HCT116 (cell line): ENCODE results near the gene RNF169. TPM values are rescaled to one million over a fixed set of nuclear protein-coding genes. Genes with fewer than 3 reads are reported as not detected.

Experiments
- ATAC-seq: fragments of 200-7000 bp; cut with Tn5 transposase; 2 replicates; pipeline ENCODE4 v1.9.1; 2020; ENCODE audit warnings: mild to moderate bottlenecking, moderate library complexity
- BruUV-seq: library from RNA; stranded (reverse); fragments of 400-500 nt; replicated peaks from 2 replicates; lab custom pipeline; 2021; lab: Mats Ljungman, UMichigan
- CTCF ChIA-PET: fragments of 300-600 bp; sonication (Branson Sonifier 250); formaldehyde crosslinking; loops from one replicate; lab custom pipeline; 2021; ENCODE audit warnings: antibody characterized with exemption; lab: Charles Lee
- POLR2A ChIA-PET: fragments of 300-600, 350-600 bp; sonication (Branson Sonifier 250); formaldehyde crosslinking; loops from one replicate; lab custom pipeline; 2021; ENCODE audit warnings: antibody characterized with exemption; lab: Charles Lee
- RAD21 ChIA-PET, 2 experiments: fragments of 300-600 bp; sonication (Branson Sonifier 250); formaldehyde crosslinking; loops; one replicate each; lab custom pipeline; 2023; ENCODE audit warnings: low total read pairs in 2 of 2; ENCODE audit not compliant: uncharacterized antibody in 2 of 2, unreplicated experiment in 2 of 2, low non-redundant PET in 1 of 2; lab: Charles Lee
- DNase-seq: peaks from one replicate; pipeline ENCODE4 v3.0.0-alpha.2; 2010; ENCODE audit warnings: low read depth, low spot score
- H2AFZ ChIP-seq: fragments of 200-600 bp; shearing (Covaris generic), sonication (generic); 2 replicates; pipeline ENCODE4 v1.6.1; 2017; ENCODE audit warnings: low read depth, mixed run types, mixed read lengths, antibody characterized with exemption, low read length; ENCODE audit not compliant: poor library complexity, severe bottlenecking
- H3K27ac ChIP-seq: 2 replicates; pipeline ENCODE4 v1.5.1; 2012; ENCODE audit warnings: low read depth, low read length
- H3K27me3 ChIP-seq: fragments of 200-600 bp; sonication (generic); 2 replicates; pipeline ENCODE4 v1.6.1; 2016; ENCODE audit warnings: mixed run types, low read length, mixed read lengths; ENCODE audit not compliant: insufficient read depth
- H3K36me3 ChIP-seq, 2 experiments: fragments of 200-500 bp in 1 of 2; fragments of 200-600 bp in 1 of 2; sonication (Bioruptor generic) in 1 of 2; sonication (generic) in 1 of 2; 2 replicates each; pipeline versions ENCODE4 v1.5.1 to v1.6.1; 2014 to 2016; ENCODE audit warnings: low read length in 2 of 2, inconsistent platforms in 1 of 2, mixed read lengths in 1 of 2, mixed run types in 1 of 2; ENCODE audit not compliant: insufficient read depth in 2 of 2, control insufficient read depth in 1 of 2
- H3K4me1 ChIP-seq, 2 experiments: fragments of 200-600 bp in 1 of 2; sonication (generic) in 1 of 2; 2 replicates each; pipeline versions ENCODE4 v1.5.1 to v1.6.1; 2012 to 2017; ENCODE audit warnings: low read length in 2 of 2, inconsistent platforms in 1 of 2, mild to moderate bottlenecking in 1 of 2, mixed read lengths in 1 of 2, mixed run types in 1 of 2, moderate library complexity in 1 of 2; ENCODE audit not compliant: insufficient read depth in 2 of 2, control insufficient read depth in 1 of 2
- H3K4me2 ChIP-seq: fragments of 200-600 bp; sonication (generic); 2 replicates; pipeline ENCODE4 v1.6.1; 2017; ENCODE audit warnings: mixed run types, low read length, mixed read lengths
- H3K4me3 ChIP-seq, 2 experiments: fragments of 200-600 bp in 1 of 2; sonication (generic) in 1 of 2; replicated peaks in 1 of 2; 2 replicates each; pipeline ENCODE4 v1.5.1; 2011 to 2016; ENCODE audit warnings: low read length in 2 of 2, control low read depth in 1 of 2, low read depth in 1 of 2, mild to moderate bottlenecking in 1 of 2, mixed read lengths in 1 of 2, mixed run types in 1 of 2
- H3K79me2 ChIP-seq: fragments of 200-600 bp; sonication (generic); 2 replicates; pipeline ENCODE4 v1.6.1; 2017; ENCODE audit warnings: mild to moderate bottlenecking, mixed run types, low read length, moderate library complexity, mixed read lengths; ENCODE audit not compliant: insufficient read depth
- H3K9ac ChIP-seq: fragments of 200-600 bp; sonication (generic); 2 replicates; pipeline ENCODE4 v1.6.1; 2016; ENCODE audit warnings: low read length, mixed read lengths
- H3K9me2 ChIP-seq: fragments of 200-600 bp; sonication (generic), shearing (Covaris generic); 2 replicates; pipeline ENCODE4 v1.6.1; 2017; ENCODE audit warnings: mixed run types, mild to moderate bottlenecking, moderate library complexity; ENCODE audit not compliant: insufficient read depth
- H3K9me3 ChIP-seq, 2 experiments: fragments of 200-500 bp in 1 of 2; fragments of 200-600 bp in 1 of 2; sonication (Bioruptor generic) in 1 of 2; sonication (generic) in 1 of 2; 2 replicates each; pipeline ENCODE4 v1.6.1; 2014 to 2017; ENCODE audit warnings: low read length in 2 of 2, mixed read lengths in 2 of 2, inconsistent platforms in 1 of 2, low read depth in 1 of 2, mild to moderate bottlenecking in 1 of 2, mixed run types in 1 of 2, moderate library complexity in 1 of 2; ENCODE audit not compliant: control insufficient read depth in 1 of 2, insufficient read depth in 1 of 2
- H4K20me1 ChIP-seq: fragments of 200-600 bp; sonication (generic), shearing (Covaris generic); 2 replicates; pipeline ENCODE4 v1.6.1; 2017; ENCODE audit warnings: mixed run types, mild to moderate bottlenecking, moderate library complexity; ENCODE audit not compliant: insufficient read depth
- ELF1 ChIP-seq: IDR thresholded peaks from 2 replicates; pipeline ENCODE4 v1.6.1; 2012; ENCODE audit warnings: low read depth, borderline replicate concordance
- POLR2AphosphoS5 ChIP-seq: IDR thresholded peaks from 2 replicates; pipeline ENCODE4 v1.6.1; 2011; ENCODE audit warnings: mild to moderate bottlenecking, low read depth, low read length, moderate library complexity
- RAD21 ChIP-seq: IDR thresholded peaks from 2 replicates; pipeline ENCODE4 v1.6.1; 2012; ENCODE audit warnings: low read depth, mild to moderate bottlenecking
- SIN3A ChIP-seq: IDR thresholded peaks from 2 replicates; pipeline ENCODE4 v1.6.1; 2012; ENCODE audit warnings: low read depth
- SP1 ChIP-seq: IDR thresholded peaks from 2 replicates; pipeline ENCODE4 v1.6.1; 2012; ENCODE audit warnings: low read depth
- SRF ChIP-seq: IDR thresholded peaks from 2 replicates; pipeline ENCODE4 v1.6.1; 2012; ENCODE audit warnings: low read depth
- ZFX ChIP-seq: fragments of 450-650 bp; IDR thresholded peaks from 2 replicates; pipeline ENCODE4 v1.6.1; 2017
- intact Hi-C: fragments of 100-400 bp; cut with micrococcal nuclease; formaldehyde crosslinking; loops from 2 replicates; pipeline ENCODE4 v1.10.0; 2022
- total RNA-seq: library from RNA; stranded (reverse); gene quantifications from one replicate; pipeline ENCODE4 v1.2.1, GENCODE V29; 2021; ENCODE audit not compliant: unreplicated experiment
- TF ChIP-seq, protein P1 (sequence below), 3 experiments: fragments of 200-600 bp in 1 of 3; sonication (generic) in 1 of 3; IDR thresholded peaks in 2 of 3; conservative IDR thresholded peaks in 1 of 3; 2 replicates each; pipeline ENCODE4 v1.5.1; 2012 to 2017; ENCODE audit warnings: low read depth in 2 of 3, low read length in 2 of 3, antibody characterized with exemption in 1 of 3, borderline replicate concordance in 1 of 3, control low read depth in 1 of 3, mild to moderate bottlenecking in 1 of 3, mixed read lengths in 1 of 3, mixed run types in 1 of 3, moderate library complexity in 1 of 3; ENCODE audit not compliant: insufficient read depth in 1 of 3
- TF ChIP-seq, protein P2 (sequence below): IDR thresholded peaks from 2 replicates; pipeline ENCODE4 v1.6.1; 2011; ENCODE audit warnings: mild to moderate bottlenecking, low read length, moderate library complexity; ENCODE audit not compliant: insufficient replicate concordance; ENCODE audit errors: extremely low read depth

RNF169 gene
- total RNA-seq, 1 experiment from 2014 or later, result 22.5 TPM

DNA sequence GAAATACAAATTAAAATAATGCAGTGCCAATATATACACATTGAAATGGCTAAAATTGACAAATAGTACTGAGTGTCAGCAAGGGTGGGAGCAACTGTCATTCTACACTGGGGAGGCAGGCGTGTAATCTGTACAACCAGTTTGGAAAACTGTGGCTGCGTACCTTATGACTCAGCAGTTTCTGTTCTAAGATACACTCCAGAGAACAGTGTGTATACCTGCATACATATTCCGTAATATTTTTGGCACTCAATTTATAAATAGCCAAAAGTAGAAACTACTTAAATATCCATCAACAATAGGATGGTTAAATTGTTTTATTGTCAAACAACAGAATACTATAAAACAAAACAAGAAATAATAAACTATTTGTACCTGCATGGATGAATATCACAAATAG lies 57.6 kb downstream of the RNF169 start:
- no peak overlapping the region for H3K27ac ChIP-seq
- H3K9me3 ChIP-seq, result no peaks in the 10 kb centered on the region
- no peak overlapping the region for H2AFZ ChIP-seq
- H3K9me2 ChIP-seq, result no peaks in the 10 kb centered on the region
- H3K4me1 ChIP-seq, result peaks cover 0 to 9% of the 10 kb centered on the region in 2 experiments; a peak in 1 of 4 replicates
- intact Hi-C loops, result no loop called here
- ATAC-seq, result no peak
- no peak for TF ChIP-seq POLR2AphosphoS5
- no peak for TF ChIP-seq ELF1
- no peak for TF ChIP-seq ZFX
- TF ChIP-seq, protein P1, sequence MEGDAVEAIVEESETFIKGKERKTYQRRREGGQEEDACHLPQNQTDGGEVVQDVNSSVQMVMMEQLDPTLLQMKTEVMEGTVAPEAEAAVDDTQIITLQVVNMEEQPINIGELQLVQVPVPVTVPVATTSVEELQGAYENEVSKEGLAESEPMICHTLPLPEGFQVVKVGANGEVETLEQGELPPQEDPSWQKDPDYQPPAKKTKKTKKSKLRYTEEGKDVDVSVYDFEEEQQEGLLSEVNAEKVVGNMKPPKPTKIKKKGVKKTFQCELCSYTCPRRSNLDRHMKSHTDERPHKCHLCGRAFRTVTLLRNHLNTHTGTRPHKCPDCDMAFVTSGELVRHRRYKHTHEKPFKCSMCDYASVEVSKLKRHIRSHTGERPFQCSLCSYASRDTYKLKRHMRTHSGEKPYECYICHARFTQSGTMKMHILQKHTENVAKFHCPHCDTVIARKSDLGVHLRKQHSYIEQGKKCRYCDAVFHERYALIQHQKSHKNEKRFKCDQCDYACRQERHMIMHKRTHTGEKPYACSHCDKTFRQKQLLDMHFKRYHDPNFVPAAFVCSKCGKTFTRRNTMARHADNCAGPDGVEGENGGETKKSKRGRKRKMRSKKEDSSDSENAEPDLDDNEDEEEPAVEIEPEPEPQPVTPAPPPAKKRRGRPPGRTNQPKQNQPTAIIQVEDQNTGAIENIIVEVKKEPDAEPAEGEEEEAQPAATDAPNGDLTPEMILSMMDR (IDR thresholded peaks at IDR 0.05 in 2 of 3, conservative IDR thresholded peaks at IDR 0.05 in 1 of 3; ENCODE audit: borderline replicate concordance in 1 of 3, insufficient read depth in 1 of 3, low read depth in 2 of 3, low read length in 2 of 3), result no peak
- TF ChIP-seq SP1, result no peak
- no peak for TF ChIP-seq RAD21
- TF ChIP-seq, protein P2, sequence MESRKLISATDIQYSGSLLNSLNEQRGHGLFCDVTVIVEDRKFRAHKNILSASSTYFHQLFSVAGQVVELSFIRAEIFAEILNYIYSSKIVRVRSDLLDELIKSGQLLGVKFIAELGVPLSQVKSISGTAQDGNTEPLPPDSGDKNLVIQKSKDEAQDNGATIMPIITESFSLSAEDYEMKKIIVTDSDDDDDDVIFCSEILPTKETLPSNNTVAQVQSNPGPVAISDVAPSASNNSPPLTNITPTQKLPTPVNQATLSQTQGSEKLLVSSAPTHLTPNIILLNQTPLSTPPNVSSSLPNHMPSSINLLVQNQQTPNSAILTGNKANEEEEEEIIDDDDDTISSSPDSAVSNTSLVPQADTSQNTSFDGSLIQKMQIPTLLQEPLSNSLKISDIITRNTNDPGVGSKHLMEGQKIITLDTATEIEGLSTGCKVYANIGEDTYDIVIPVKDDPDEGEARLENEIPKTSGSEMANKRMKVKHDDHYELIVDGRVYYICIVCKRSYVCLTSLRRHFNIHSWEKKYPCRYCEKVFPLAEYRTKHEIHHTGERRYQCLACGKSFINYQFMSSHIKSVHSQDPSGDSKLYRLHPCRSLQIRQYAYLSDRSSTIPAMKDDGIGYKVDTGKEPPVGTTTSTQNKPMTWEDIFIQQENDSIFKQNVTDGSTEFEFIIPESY, result no peak
- no peak for TF ChIP-seq SRF
- no peak for TF ChIP-seq SIN3A
- ChIA-PET CTCF (no interaction called here), POLR2A (no interaction called here), RAD21 (no interaction called here)
- BruUV-seq, result no TSS peak
- H4K20me1 ChIP-seq, result no peaks in the 10 kb centered on the region
- H3K9ac ChIP-seq, result no peak overlapping the region
- no peak overlapping the region for H3K4me3 ChIP-seq
- H3K36me3 ChIP-seq, result no peaks in the 10 kb centered on the region
- no peak overlapping the region for H3K4me2 ChIP-seq
- H3K27me3 ChIP-seq, result no peaks in the 10 kb centered on the region
- no peak for DNase-seq
- H3K79me2 ChIP-seq, result peaks cover 40% of the 10 kb centered on the region
